GM19099 (cell line): ENCODE results near the gene CEP170.

Source experiments
- POLR2A ChIP-seq: IDR thresholded peaks from 3 replicates; pipeline ENCODE4 v1.6.1; 2011; ENCODE audit warnings: low read depth; ENCODE audit not compliant: insufficient read length; ENCODE audit errors: extremely low read depth

The CEP170 gene

GRCh38 chr1:243255791-243256512 lies 871 bp upstream of the CEP170 start, which contains the start of gene SDCCAG8:
TSS of gene SDCCAG8 (plus strand) at chr1:243256041. CDS start at chr1:243256174, 133 bp downstream.
- peak; percentile 86 for TF ChIP-seq POLR2A

- no peak for TF ChIP-seq POLR2A
Observed at GRCh38 chr1:243254233-243254926, 701 bp downstream of the CEP170 start.

- TF ChIP-seq POLR2A: no peak
Observed at GRCh38 chr1:243253926-243254232, 1.2 kb downstream of the CEP170 start.

- no peak for TF ChIP-seq POLR2A
Observed at GRCh38 chr1:243253211-243253925, 1.7 kb downstream of the CEP170 start.

GRCh38 chr1:243251539-243251938 lies 3.5 kb downstream of the CEP170 start:
- no peak for TF ChIP-seq POLR2A

GRCh38 chr1:243250102-243250501 lies 5.0 kb downstream of the CEP170 start:
- TF ChIP-seq POLR2A: no peak

- no peak for TF ChIP-seq POLR2A
Observed at GRCh38 chr1:243249214-243249613, 5.9 kb downstream of the CEP170 start.

GRCh38 chr1:243247901-243248300 lies 7.2 kb downstream of the CEP170 start:
- no peak for TF ChIP-seq POLR2A

GRCh38 chr1:243246916-243247315 lies 8.2 kb downstream of the CEP170 start:
- TF ChIP-seq POLR2A: no peak

- TF ChIP-seq POLR2A: no peak
Observed at GRCh38 chr1:243244432-243244841, 10.6 kb downstream of the CEP170 start.

GRCh38 chr1:243236604-243237252 lies 18.4 kb downstream of the CEP170 start:
- TF ChIP-seq POLR2A: no peak

- TF ChIP-seq POLR2A: no peak
Observed at GRCh38 chr1:243234978-243235647, 20.0 kb downstream of the CEP170 start.

- TF ChIP-seq POLR2A: no peak
Observed at GRCh38 chr1:243233908-243234307, 21.2 kb downstream of the CEP170 start.

- TF ChIP-seq POLR2A: no peak
Observed at GRCh38 chr1:243230914-243231313, 24.2 kb downstream of the CEP170 start.

GRCh38 chr1:243229526-243229925 lies 25.6 kb downstream of the CEP170 start:
- TF ChIP-seq POLR2A: no peak
